NCI-H69 (cell line): ENCODE measurements around the gene ZNF417.
"Not testable (repeated sequence)": the region's sequence is repeated elsewhere in the genome, so short reads cannot be mapped to it uniquely, and the experiment has no call there.

ENCODE experiments used
- DNase-seq: peaks from one replicate; lab custom pipeline; 2025; lab: John Stamatoyannopoulos, UW

Gene ZNF417

DNA sequence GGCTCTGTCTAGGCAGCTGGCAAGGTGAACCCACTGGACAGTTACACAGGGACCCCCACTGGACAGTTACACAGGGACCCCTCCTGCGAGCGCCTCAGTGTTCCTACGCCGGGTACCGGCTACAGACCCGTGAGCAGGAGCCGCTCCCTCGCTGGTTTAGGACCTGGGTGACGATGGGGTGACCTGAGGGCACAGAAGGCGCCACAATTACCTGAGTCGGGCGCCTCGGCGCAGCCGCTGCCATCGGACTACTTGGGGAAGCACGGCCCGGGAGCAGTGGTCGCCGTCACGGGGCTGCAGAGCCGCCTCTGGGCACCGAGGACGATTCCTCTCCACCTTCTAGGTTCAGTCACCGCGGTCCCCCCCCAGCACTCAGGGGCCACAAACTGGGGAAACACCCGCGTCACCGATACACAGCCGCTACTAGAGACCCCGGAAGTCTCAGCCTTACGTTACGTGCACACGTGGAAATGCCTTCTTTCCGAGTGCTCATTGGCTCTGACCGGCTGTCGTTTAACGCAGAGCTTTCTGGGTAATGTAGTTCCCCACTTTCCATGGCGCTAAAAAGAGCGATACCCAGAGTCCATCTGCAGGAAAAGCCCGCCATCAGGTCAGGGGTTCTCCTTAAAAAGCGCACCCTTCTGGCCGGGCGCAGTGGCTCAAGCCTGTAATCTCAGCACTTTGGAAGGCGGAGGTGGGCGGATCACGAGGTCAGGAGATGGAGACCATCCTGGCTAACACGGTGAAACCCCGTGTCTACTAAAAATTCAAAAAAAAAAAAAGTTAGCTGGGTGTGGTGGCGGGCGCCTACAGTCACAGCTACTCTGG is at the start of gene ZNF417:
Gene ZNF417 (minus strand): TSS at position 425 of the 828 bp plus-strand sequence. CDS start 181 bp downstream, at position 244.
- peak; percentile 98 for DNase-seq

GRCh38 chr19:57964761-57965160 is 48.4 kb upstream of the ZNF417 start:
- no peak for DNase-seq

DNA sequence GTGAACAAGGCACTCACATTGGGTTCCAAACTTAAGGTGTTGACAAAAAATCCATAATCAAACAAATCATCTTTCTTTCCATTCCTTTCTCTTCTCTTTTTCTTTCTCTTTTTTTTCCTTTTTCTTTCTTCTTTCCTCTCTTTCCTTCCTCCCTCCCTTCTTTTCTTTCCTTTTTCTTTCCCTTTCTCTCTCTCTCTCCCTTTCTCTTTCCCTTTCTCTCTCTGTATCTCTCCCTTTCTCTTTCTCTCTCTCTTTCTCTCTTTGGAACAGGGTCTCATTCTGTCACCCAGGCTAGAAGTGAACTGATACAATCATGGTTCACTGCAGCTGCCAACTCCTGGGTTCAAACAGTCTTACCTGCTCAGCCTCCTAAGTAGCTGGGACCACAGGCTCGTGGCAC is 45.4 kb upstream of the ZNF417 start:
- no peak for DNase-seq

DNA sequence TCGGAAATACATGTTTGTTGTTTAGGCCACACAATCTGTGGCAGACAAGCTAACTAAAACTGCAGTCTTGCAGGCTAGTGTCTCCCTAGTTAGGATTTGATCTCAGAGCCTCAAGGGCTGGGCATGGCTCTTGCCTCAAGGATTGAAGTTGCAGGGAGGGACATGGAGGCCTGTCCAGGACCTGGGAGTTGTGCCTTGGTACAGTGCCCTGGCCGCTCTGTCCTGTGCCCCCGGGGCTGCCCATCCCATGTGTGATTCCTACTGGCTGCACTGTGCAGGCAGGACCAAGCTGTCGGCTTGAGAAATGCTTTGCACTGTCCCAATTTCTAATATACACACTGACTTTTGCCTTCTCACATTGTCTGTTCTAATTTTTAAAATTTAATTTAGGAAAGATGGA is 38.6 kb upstream of the ZNF417 start:
- no peak for DNase-seq

DNA sequence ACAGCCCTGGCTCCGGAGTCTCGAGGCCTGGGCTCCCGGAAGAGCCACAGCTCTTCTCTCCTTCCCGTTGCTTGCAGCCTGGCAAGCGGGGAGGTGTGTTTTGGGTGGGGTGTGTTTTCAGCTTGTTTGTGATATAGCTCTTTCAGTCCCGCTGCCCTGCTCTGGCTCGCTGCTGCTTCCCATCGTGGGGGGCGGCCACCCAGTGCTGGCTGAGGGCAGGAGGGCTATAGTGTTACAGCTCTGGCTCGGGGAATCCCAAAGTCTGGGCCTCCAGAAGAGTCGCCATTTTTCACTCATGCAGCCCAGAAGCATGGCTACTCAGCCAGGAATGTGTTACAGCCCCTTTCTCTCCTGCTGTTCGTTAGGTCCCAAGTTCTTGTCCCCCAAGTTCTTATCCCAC is 33.3 kb upstream of the ZNF417 start:
- no peak for DNase-seq

DNA sequence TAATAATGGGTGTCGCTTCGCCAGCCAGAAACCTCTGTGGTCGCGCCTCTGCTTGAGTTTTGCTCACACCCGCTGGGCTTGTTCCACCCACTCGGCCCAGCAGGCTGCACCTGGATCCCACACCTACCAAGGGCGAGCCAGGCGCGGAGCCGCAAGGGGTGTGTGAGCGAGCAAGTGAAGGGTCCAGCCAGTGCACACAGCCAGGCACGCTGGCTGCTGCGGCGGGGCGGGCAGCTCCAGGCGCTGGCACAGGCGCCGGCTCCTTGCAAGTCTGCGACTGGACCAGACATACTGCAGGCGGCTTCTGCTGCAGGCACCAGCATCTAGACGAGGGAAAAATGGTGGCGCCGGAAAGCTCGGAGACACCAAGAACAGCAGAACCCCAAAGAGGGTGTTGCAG is 32.9 kb upstream of the ZNF417 start:
- DNase-seq: no peak

DNA sequence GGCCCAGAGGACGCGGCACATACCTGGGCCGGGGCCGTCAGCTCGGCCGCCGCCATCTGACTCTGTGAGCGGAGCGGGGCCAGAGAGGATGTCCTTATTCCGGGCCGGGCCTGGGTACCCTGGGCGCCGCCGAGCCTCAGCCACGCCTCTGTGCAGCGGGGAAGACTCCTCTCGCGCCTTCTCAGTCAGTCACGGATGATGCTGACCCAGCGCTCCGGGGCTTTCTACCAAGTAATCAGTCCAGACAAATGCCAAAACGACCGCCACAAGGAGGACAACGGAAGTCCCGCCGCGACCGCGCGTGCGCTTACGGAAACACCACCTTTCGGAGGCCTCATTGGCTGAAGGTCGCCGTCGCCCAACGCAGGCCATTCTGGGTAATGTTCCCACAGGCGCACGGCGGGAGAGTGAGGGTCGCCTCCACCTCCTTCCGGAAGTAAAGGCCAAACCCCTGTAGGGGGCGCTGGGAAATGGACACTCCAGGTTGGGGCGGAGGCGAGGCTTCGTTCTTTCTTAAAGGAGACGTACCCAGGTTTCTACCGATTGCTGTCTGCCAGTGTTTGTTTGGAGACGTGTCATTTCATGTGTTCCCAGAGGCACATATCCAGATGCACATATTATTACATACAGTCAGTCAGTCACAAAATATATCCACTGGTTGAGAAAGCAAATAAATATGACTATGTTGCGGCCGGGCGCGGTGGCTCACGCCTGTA is 31.2 kb upstream of the ZNF417 start, which contains the start of gene ZNF256:
Gene ZNF256 (minus strand): TSS at position 288 of the 716 bp plus-strand sequence. CDS start 232 bp downstream, at position 56.
- DNase-seq: peak; percentile 99

DNA sequence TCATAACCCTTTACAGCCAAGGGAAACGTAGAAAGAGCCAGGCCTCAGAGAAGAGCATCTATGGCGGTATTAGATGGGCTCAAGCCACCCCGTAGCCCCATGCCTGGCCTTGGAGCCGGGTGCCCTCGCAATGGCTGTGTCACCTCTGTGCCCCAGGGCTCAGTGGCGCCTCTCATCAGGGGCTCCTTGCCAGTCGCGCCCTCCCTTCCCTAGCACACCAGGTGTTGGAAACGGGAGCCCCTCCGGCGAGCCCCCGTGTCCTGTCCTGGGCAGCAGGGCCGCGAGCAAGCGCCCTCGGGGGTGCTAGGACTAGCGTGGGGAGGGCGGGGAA is 30.7 kb upstream of the ZNF417 start:
- no peak for DNase-seq

- no peak for DNase-seq
Observed at GRCh38 chr19:57946316-57946715, 29.9 kb upstream of the ZNF417 start.

DNA sequence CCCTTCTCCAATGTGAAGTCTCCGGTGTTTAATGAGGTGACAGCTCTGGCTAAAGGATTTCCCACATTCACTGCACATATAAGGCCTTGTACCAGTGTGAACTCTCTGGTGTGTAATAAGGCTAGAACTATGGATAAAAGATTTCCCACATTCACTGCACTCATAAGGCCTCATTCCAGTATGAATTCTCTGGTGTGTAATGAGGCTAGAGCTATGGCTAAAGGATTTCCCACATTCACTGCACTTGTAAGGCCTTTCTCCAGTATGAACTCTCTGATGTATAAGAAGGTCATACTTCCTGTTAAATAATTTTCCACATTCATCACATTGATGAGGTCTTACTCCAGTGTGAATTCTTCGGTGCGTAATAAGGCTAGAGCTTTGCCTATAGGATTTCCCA is 25.2 kb upstream of the ZNF417 start:
- no peak for DNase-seq

- no peak for DNase-seq
Observed at GRCh38 chr19:57935731-57936130, 19.3 kb upstream of the ZNF417 start.

GRCh38 chr19:57934820-57935665 is 18.7 kb upstream of the ZNF417 start, which contains the start of gene ZNF418:
TSS of gene ZNF418 (minus strand) at chr19:57935402. CDS start at chr19:57933822, 1,580 bp downstream.
- no peak for DNase-seq

DNA sequence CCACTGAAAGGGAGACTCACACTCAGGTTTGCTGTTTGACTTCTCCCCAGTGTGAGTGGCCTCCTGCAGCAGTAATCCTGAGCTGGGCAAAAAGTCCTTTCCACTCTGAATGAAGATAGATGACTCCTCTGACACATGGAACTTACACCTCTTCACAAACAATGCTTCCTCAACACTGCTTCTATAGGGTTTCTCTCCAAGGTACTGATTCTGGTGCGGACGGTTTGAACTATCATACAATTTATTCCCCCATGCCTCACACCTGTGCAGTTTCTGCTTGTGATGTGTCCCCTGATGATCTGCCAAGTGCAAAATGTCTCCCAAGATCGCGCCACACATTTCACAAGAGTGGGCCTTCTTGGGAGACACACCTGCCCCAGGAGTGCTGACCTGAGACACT is 11.2 kb upstream of the ZNF417 start:
- DNase-seq: no peak

DNA sequence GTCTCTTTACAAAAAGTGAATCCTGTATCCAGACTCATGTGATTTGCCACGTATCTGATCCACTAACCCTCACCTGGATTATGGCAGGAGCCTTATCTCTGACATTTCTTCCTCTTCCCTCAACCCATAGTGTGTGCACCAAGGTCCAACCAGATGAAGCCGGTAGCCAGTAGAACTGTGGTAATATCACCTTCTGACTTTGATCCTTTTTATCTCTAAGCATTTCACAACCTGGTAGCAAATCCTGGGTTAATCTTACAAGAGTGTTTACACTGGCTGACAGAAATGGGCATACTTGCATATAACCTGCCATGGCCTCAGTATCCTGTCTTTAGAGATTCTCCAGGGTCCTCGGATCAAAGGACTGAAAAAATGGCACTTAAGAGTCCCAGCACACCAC is 1.9 kb downstream of the ZNF417 start:
- DNase-seq: no peak

DNA sequence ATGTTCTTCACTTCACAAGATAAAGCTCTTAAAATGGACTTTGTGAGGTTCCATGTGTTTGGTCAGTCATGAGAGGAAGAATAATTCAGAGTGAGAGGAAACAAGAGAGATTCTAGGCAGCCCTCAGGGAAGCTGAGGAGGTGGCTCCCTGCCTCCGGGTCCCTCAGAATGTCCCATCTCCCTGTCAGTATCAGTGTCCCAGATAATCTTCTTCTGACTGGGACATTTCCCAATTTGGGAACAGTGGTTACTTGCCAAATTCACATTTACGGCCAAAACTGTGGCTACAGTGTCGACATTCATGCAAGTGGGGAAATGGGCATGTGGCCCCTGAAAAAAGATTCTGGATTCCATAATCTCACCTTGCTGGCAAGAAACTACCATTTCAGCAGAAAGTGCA is 9.0 kb downstream of the ZNF417 start:
- no peak for DNase-seq

DNA sequence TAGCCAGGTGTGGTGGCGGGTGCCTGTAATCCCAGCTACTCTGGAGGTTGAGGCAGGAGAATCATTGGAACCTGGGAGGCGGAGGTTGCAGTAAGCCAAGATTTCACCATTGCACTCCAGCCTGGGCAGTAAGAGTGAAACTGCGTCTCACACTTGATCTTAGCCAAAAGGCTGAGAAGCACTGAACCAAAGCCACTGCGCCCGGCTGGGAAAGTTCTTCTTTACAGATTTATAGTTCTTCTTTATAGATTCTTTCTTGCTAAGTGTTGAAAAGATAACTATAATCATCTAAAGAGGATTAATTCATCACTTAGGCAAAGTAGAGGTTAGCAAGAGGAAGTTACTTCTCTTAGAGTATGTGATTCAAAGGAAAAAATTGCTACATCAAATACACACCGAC is 11.1 kb downstream of the ZNF417 start:
- DNase-seq: no peak

DNA sequence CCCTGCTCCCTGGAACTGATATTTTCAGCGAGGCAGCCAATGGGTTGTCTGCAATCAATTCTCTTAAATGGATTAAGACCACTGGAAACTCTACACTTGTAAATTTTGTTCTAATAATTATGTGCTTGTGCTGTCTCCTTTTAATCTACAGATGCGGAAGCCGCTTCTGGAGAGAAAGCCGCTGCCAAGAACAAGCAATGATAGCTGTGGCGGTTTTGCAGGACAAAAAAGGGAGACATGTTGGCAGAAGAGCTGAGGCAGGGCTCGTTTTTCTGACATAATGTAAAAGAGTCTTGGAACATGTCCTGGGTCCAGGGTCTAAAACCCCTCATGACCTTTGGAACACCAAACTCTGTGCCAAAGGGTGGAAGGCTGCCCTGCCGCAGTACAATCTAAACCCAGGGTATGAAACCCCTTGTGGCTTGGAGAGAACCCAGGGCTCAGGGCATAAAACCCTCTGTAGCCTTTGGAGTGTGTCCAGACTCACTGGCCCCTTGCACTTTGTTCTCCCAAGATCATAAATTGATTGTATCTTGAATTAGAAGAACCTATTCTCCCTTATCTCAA is 12.7 kb downstream of the ZNF417 start:
- DNase-seq: no peak

DNA sequence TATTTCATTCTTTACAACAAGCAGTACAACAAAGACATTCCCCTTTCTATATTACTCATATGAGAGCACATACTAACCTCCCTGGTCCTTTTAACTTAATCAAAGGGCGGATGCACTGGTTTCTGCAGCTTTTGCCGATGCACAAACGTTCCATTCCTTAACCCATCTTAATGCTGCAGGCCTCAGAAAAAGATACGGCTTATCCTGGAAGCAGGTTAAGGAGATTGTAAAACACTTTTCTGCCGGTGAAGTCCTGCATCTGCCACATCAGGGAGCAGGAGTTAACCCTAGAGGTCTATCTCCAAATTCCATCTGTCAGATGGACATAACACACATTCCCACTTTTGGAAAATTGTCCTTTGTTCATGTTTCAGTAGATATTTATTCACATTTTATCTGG is 16.1 kb downstream of the ZNF417 start:
- no peak for DNase-seq

- not testable (repeated sequence) for DNase-seq
Observed at GRCh38 chr19:57890706-57891105, 25.7 kb downstream of the ZNF417 start.

DNA sequence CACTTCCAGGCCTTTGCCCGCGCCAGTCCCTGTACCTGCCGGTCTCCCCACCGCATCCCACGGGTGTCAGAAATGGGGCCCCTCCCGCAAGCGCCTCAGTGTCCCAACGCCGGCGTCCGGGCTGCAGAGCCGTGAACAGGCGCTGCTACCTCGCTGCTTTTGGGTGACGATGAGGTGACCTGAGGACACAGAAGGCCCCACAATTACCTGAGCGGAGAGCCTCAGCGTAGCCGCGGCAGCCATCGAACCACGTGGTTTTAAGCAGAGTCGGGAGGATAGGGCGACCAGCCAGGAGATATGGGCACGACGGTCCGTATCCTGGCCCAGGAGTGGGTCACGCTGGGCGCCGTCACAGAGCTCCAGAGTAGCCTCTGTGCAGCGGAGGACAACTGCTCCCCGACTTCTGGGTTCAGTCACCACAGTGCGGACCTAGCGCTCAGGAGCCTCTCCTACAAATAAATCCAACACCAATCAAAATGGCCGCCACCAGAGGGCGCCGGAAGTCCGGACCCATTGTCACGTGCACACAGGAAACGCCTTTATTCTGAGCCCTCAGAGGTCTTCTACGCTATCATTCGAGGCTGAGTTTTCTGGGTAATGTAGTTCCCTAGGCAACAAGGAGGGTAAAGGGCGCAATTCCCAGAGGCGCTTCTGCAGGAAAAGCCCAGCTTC is 27.7 kb downstream of the ZNF417 start, which contains the start of gene ZNF814:
Gene ZNF814 (minus strand): TSS at position 478 of the 672 bp plus-strand sequence. CDS start 235 bp downstream, at position 243.
- peak; percentile 3 for DNase-seq

- DNase-seq: no peak
Observed at GRCh38 chr19:57888107-57888559, 28.3 kb downstream of the ZNF417 start.
